ENCODE measurements around the gene CFAP99.

The CFAP99 gene

GRCh38 chr4:2468456-2469191 lies 49.9 kb downstream of the CFAP99 start, which contains the start of gene RNF4:
TSS of gene RNF4 (plus strand) at chr4:2469106. CDS start at chr4:2490494, 21,388 bp downstream.
- DNase-seq (ENCODE audit: low read depth in 2 of 2) = peak; percentile 89 to 94

GRCh38 chr4:2469192-2469984 lies 50.6 kb downstream of the CFAP99 start:
- peak; percentile 68 to 72 for DNase-seq (ENCODE audit: low read depth in 2 of 2)

- no peak for DNase-seq (ENCODE audit: low read depth in 2 of 2)
Observed at GRCh38 chr4:2470791-2471190, 52.0 kb downstream of the CFAP99 start.

- DNase-seq (ENCODE audit: low read depth in 2 of 2) = no peak
Observed at GRCh38 chr4:2472187-2472586, 53.4 kb downstream of the CFAP99 start.

- DNase-seq (ENCODE audit: low read depth in 2 of 2) = no peak
Observed at GRCh38 chr4:2478229-2478628, 59.5 kb downstream of the CFAP99 start.

- DNase-seq (ENCODE audit: low read depth in 2 of 2) = no peak
Observed at GRCh38 chr4:2480649-2481048, 61.9 kb downstream of the CFAP99 start.

GRCh38 chr4:2482192-2482591 lies 63.4 kb downstream of the CFAP99 start:
- no peak for DNase-seq (ENCODE audit: low read depth in 2 of 2)

- DNase-seq (ENCODE audit: low read depth in 2 of 2) = no peak
Observed at GRCh38 chr4:2482693-2483092, 63.9 kb downstream of the CFAP99 start.

GRCh38 chr4:2483237-2483636 lies 64.5 kb downstream of the CFAP99 start:
- no peak for DNase-seq (ENCODE audit: low read depth in 2 of 2)

GRCh38 chr4:2484185-2484584 lies 65.4 kb downstream of the CFAP99 start:
- DNase-seq (ENCODE audit: low read depth in 2 of 2) = no peak

- DNase-seq (ENCODE audit: low read depth in 2 of 2) = peak; percentile 24 to 41
Observed at GRCh38 chr4:2484993-2485392, 66.2 kb downstream of the CFAP99 start.

- DNase-seq (ENCODE audit: low read depth in 2 of 2) = no peak
Observed at GRCh38 chr4:2485956-2486355, 67.2 kb downstream of the CFAP99 start.

GRCh38 chr4:2486981-2487380 lies 68.2 kb downstream of the CFAP99 start:
- DNase-seq (ENCODE audit: low read depth in 2 of 2) = no peak

GRCh38 chr4:2487632-2488031 lies 68.9 kb downstream of the CFAP99 start:
- no peak for DNase-seq (ENCODE audit: low read depth in 2 of 2)

GRCh38 chr4:2489081-2489805 lies 70.5 kb downstream of the CFAP99 start:
- DNase-seq (ENCODE audit: low read depth in 2 of 2) = no peak

GRCh38 chr4:2489841-2490552 lies 71.2 kb downstream of the CFAP99 start:
- no peak for DNase-seq (ENCODE audit: low read depth in 2 of 2)

GRCh38 chr4:2492970-2493369 lies 74.2 kb downstream of the CFAP99 start:
- no peak for DNase-seq (ENCODE audit: low read depth in 2 of 2)

- DNase-seq (ENCODE audit: low read depth in 2 of 2) = no peak
Observed at GRCh38 chr4:2494992-2495391, 76.2 kb downstream of the CFAP99 start.

- no peak for DNase-seq (ENCODE audit: low read depth in 2 of 2)
Observed at GRCh38 chr4:2497324-2497723, 78.6 kb downstream of the CFAP99 start.

GRCh38 chr4:2497931-2498330 lies 79.2 kb downstream of the CFAP99 start:
- no peak for DNase-seq (ENCODE audit: low read depth in 2 of 2)

- no peak for DNase-seq (ENCODE audit: low read depth in 2 of 2)
Observed at GRCh38 chr4:2500547-2500946, 81.8 kb downstream of the CFAP99 start.
